Measurements from ENCODE around the gene HMGB3. TPM values are rescaled to one million over a fixed set of nuclear protein-coding genes. Genes with fewer than 3 reads are reported as not detected.

HMGB3 gene
- total RNA-seq, 1 donor from 2014 or later = 5.6 TPM

- intact Hi-C loops (cut with micrococcal nuclease) = no loop called here
- Histone ChIP-seq H3K36me3 (no peaks in the 10 kb centered on the region), H3K4me3 (no peak overlapping the region), H3K4me1 (no peaks in the 10 kb centered on the region), H3K27ac (replicated peaks) (no peak overlapping the region), H3K27me3 (ENCODE audit: low read depth) (no peaks in the 10 kb centered on the region), H3K9me3 (replicated peaks) (no peaks in the 10 kb centered on the region)
- TF ChIP-seq CTCF (IDR thresholded peaks at IDR 0.05; ENCODE audit: borderline replicate concordance) = no peak
- DNase-seq = no peak
Measured at GRCh38 chrX:151006410-151007109, 23.4 kb downstream of the HMGB3 start.

GRCh38 chrX:151009582-151009981 lies 26.4 kb downstream of the HMGB3 start:
- H3K9me3 ChIP-seq (replicated peaks) = no peaks in the 10 kb centered on the region
- no peak for DNase-seq
- intact Hi-C loops (cut with micrococcal nuclease) = no loop called here

GRCh38 chrX:151013164-151013743 lies 30.1 kb downstream of the HMGB3 start:
- TF ChIP-seq CTCF (IDR thresholded peaks at IDR 0.05; ENCODE audit: borderline replicate concordance) = no peak
- Histone ChIP-seq H3K4me3 (no peak overlapping the region), H3K27me3 (ENCODE audit: low read depth) (no peaks in the 10 kb centered on the region), H3K36me3 (no peaks in the 10 kb centered on the region), H3K27ac (replicated peaks) (no peak overlapping the region), H3K9me3 (replicated peaks) (no peaks in the 10 kb centered on the region), H3K4me1 (no peaks in the 10 kb centered on the region)
- intact Hi-C loops (cut with micrococcal nuclease) = no loop called here
- no peak for DNase-seq

More at GRCh38 chrX:151009582-151009981, 26.4 kb downstream of the HMGB3 start:
- no peaks in the 10 kb centered on the region for H3K4me1 ChIP-seq
- H3K36me3 ChIP-seq = no peaks in the 10 kb centered on the region
- H3K4me3 ChIP-seq = no peak overlapping the region
- no peak overlapping the region for H3K27ac ChIP-seq (replicated peaks)
- no peak for TF ChIP-seq CTCF (IDR thresholded peaks at IDR 0.05; ENCODE audit: borderline replicate concordance)
- no peaks in the 10 kb centered on the region for H3K27me3 ChIP-seq (ENCODE audit: low read depth)

GRCh38 chrX:151015684-151016083 lies 32.5 kb downstream of the HMGB3 start:
- Histone ChIP-seq H3K27me3 (ENCODE audit: low read depth) (no peaks in the 10 kb centered on the region), H3K36me3 (no peaks in the 10 kb centered on the region), H3K9me3 (replicated peaks) (no peaks in the 10 kb centered on the region), H3K4me3 (no peak overlapping the region), H3K4me1 (no peaks in the 10 kb centered on the region), H3K27ac (replicated peaks) (no peak overlapping the region)
- intact Hi-C loops (cut with micrococcal nuclease) = no loop called here
- TF ChIP-seq CTCF (IDR thresholded peaks at IDR 0.05; ENCODE audit: borderline replicate concordance) = no peak
- DNase-seq = no peak

GRCh38 chrX:151019856-151020255 lies 36.7 kb downstream of the HMGB3 start:
- Histone ChIP-seq H3K27me3 (ENCODE audit: low read depth) (no peaks in the 10 kb centered on the region), H3K4me3 (no peak overlapping the region), H3K9me3 (replicated peaks) (no peaks in the 10 kb centered on the region), H3K36me3 (no peaks in the 10 kb centered on the region), H3K27ac (replicated peaks) (no peak overlapping the region), H3K4me1 (no peaks in the 10 kb centered on the region)
- no peak for TF ChIP-seq CTCF (IDR thresholded peaks at IDR 0.05; ENCODE audit: borderline replicate concordance)
- intact Hi-C loops (cut with micrococcal nuclease) = no loop called here
- DNase-seq = no peak

Data from left ventricle myocardium inferior (tissue), 1 donor.